ENCODE measurements around the gene KCNQ1.
A peak's percentile ranks its signal among the peaks of the same experiment; 100 is the strongest.

KCNQ1 gene

DNA sequence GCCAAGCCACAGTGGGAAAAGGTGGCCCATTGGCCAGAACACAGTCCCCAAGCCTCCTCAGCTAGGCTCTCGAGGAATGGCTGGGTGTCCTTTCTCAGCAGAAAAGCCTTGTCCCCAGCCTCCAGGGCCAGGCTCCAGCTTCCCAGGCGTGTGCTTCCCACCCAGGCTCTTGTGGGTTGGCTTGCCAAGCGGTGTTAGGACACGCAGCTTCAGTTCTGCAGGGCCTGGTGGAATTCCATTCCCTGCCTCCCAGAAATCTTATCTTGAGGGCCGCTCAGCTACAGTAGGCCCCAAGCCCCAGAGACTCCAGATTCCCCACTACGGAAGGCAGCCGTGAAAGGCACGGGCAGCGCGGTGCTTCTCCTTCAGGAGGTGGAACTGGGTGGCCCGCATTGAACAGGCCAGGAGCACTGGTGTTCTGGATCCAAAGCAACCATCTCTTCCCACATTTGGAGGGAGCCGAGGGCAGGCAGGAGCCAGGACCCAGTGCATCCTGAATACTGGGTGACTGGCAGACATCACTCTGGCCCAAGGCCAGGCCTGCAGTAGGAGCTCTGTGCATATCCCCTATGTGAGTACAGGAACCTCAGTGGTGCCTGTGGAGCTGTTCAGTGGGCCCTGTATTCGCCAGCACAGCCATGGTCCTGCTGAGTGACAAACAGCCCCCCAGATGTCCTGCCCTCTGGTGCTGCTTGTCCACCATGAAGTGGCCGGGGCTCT is 271.7 kb downstream of the KCNQ1 start:
- DNase-seq (ENCODE audit: low read depth) = peak; percentile 78

- no peak for DNase-seq (ENCODE audit: low read depth)
Measured at GRCh38 chr11:2717561-2718325, 272.9 kb downstream of the KCNQ1 start.

DNA sequence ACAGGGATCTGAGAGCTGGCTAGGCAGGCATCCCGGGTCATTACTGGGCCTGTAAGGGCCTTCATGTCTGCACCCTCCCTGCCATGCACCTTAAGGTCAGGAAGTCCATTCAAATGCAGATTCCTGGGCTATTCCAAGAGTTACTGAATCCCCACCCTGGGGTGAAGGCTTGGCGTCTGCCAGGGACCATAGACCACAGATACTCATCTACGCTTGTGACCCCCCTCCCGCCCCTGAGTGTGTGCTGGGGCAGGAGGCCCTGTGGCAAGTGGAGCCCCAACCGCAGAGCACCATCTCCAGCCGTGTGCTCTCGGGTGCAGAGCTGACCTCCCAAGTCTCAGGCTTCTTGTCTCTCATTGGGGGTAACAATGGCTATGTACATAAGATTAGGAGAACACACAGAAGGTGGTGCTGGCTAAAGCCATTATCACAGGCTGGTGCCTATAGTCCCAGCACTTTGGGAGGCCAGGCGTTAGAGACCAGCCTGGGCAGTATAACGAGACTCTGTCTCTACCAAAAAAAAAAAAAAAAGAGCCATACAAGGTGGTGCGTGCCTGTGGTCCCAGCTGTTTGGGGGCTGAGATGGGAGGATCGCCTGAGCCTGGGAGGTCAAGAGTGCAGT is 274.1 kb downstream of the KCNQ1 start:
- no peak for DNase-seq (ENCODE audit: low read depth)

DNA sequence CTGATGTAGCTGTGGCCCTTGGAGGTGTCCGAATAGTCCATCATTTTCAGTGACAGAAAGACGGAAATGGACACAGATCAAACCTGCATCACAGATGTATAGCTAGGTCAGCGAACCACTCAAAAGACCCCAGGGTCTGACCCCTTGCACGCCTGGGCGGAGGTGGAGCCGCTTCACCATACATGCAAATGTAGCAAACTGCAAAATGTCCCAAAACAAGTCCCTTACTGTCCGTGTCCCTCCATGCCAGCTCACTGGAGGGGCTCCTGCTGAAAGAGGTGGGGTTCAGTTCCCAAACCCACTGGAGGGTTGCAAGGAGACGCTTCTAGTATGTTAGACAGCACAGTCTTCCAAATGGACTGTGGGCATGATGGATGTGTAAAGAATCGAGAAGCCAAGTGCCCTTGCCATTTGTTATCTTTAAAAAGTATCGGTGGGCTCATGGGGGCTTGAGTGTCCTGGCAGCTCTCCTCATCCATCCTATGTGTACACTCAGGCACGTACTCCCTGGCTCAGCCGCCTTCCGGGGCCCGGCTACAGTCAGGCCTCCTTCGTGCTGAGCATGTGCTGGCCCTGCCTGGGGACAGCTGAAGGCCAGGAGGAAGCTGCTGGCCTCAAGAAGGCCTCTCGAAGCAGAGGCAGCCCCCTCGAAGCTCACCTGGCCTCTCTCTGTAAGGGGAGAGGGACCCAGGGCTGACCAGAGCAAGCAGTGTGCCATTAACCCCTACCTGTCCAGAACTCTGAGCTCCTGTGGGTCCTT is 275.2 kb downstream of the KCNQ1 start:
- no peak for DNase-seq (ENCODE audit: low read depth)

DNA sequence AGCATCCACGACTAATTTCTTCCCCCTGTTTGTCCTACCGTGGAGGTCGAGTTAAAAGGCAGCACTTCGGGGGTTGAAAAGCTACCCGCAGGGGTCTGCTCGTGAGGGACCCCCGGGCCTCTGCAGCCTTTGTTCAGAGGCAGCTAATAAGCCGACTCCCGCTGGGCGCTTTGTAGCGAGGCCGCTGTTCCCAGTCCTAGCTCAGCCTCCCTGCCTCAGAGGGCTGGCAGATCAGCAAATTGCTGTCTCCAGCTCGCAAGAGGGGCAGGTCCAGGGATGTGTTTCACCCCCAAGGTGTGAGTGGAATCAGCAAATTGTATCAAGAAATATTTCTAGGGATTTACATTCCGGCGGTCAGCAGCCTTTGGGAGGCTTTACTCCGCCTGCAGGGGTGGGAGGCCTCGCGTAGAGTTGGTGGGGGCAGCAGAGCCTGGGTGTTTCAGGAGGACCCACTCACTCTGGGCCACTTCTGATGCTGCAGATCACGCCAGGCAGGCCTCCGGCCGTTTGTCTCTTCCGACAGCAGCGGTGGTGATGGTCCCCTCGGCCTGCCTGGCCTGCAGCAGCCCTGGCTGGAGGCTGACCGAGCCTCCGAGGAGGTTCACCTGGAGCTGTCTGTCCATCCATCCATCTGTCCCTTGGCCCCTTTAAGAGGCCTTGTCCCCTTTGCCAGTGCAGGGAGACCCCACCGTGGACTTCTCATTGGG is 276.6 kb downstream of the KCNQ1 start:
- DNase-seq (ENCODE audit: low read depth) = no peak

DNA sequence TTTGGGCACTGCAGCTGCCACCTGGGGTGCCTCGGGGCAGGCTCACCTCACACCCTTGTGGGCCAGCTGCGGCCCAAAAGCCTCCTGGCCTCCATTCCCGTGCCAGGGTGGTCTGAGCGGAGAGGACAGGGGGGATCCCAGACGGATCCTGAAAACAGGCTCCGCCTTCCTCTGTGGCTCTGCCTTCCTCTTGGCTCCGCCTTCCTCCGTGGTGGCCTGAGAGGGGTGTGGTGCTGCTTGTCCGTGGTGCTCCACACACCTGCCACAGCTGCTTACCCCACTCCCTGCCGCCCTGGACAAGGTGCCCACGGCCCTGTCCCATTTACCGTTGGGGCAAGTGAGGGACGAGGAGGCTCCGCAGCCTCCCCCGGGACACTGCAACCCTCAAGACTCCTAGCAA is 278.1 kb downstream of the KCNQ1 start:
- no peak for DNase-seq (ENCODE audit: low read depth)

GRCh38 chr11:2724104-2724503 is 279.3 kb downstream of the KCNQ1 start:
- DNase-seq (ENCODE audit: low read depth) = no peak

DNA sequence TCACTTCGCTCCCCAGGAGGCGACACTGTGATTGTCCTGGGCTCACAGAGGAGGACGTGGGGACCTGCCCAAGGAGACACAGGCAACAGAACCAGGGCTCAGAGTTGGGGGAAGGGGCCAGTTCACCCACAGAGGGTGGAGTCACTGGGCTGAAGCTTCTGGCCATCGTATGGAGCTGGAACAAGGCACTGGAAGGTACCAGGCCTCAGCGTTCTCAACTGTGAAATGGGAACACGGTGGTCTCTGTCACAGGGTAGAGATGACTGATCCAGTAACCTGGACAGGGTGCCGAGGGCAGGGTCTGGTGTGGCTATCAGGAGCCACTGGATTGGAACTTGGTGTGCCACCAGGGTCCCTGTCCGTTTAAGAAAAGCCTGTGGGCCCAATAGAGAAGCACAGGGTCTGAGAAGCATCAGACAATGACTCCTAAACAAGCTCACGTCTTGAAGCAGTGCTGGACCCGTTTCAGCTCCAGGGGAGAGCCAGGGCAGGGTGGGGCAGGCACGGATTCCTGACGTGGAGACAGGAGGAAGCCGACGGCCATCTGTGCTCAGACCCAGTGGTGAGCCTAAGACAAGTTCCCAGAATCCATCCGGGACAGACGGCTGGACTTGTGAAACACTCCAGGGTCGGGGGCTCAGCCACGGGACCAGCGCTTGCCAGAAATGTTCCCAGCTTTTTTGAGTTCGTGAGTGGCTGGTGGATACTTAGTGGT is 280.0 kb downstream of the KCNQ1 start:
- DNase-seq (ENCODE audit: low read depth) = peak; percentile 27

GRCh38 chr11:2725368-2726300 is 280.8 kb downstream of the KCNQ1 start:
- peak; percentile 82 for DNase-seq (ENCODE audit: low read depth)

- peak; percentile 17 for DNase-seq (ENCODE audit: low read depth)
Measured at GRCh38 chr11:2726964-2727363, 282.2 kb downstream of the KCNQ1 start.

DNA sequence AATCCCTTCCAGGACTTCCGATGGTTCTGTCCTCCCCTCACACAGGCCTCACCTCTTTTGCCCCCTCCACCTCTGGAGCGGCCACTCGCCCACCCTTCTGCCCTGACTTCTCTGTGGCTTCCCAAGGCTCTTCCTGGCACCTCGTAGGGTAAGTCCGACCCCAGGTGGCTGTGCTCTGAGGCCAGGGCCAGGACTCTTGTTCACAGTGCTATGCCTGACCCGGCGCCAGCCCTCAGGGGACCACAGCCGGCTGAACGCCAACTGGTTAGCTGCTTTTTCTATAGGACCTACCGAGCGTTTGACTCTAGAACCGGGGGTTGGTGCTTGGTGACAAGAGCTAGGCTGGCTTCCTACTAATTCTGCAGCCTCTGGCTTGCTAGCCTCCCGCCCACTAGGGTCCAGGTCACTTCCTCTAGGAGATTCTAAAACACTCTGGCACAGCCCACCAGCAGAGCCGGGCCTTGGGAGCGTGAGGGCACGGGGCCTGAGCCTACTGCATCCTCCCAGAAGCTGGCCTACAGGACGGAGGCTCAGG is 283.4 kb downstream of the KCNQ1 start:
- no peak for DNase-seq (ENCODE audit: low read depth)

DNA sequence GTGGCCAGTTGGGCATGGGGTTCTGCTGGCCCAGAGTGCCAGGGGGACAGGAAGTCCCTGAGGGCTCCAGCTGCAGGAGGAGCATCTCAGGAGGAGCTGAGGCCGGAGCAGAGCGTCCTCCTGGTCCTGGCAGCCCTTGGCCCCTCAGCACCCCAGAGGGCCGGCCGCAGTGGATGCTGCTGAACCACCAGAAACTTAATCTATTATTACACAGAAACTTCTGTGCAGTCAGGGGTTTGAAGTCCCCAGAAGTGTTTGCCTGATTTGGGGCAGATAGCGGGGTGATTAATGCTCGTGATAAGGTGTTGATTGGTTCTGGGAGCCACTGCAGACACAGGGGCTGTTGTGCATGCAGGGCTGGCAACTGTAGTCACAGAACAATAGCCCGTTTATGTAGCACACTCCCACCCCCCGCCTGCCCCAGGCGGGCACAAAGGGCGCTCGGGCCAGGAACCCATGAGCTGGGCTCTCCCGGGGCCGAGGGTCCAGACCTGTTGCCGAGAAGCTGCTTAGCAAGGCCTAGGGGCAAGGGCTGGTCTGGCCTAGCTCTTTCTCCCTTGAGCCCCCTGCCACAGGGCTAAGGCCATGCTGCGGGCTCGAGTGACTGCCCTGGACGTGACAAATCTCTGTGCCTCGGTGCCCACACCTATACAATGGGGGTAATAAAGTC is 284.0 kb downstream of the KCNQ1 start:
- DNase-seq (ENCODE audit: low read depth) = no peak

DNA sequence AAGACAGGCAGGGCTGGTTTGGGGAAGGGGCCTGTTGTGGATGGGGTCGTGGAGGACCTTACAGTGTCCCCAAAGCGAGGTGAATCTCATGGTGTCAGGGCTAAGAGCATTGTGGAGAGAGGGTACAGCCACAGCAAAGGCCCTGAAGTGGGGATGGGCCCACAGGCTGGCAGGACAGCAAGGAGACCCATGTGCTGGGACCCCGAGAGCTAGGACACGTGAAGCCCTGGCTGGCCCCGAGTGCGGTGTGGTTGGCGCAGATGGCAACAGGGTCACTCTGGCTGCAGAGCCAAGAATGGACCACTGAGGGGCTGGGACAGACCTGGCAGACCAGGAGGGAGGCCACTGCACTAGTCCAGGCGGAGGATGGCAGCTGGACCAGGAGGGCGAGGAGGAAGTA is 285.0 kb downstream of the KCNQ1 start:
- no peak for DNase-seq (ENCODE audit: low read depth)

DNA sequence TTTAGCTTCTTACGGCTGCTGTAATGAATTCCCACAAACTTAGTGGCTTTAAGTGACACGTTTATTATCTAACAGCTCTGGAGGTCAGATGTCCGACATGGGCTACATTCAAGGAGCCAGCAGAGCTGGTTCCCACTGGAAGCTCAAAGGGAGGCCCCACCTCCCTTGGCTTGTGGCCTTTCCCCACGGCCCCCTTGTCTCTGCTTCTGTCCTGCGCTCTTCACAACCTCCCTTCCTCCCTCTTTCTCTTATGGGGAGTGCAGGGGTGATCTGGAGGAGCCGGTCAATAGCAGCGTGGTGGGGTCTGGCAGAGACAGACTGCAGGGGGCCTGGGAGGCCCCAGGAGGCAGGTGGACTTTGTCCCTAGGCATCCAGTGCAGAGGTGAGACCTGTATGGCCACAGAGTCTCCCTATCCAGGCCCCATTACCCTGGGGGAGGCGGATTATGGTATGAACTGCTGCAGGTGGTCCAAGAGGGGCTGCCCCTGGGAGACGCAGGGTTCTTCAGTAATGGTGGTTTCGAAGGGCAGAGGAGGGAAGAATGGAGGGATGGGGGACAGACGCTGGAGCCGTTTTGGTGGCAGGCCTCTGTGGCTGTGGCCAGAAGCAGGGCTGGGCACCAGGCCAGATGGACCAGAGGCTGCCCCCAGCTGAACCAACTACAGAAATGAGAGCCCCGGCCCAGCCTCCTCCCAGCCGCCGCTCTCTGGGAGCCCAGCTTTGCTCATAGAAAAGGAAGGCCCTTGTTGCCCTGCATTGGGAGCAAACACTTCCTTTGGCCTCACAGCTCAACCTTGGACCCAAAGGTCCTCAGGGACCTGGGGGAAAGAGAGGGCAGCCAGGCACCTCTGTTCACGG is 285.7 kb downstream of the KCNQ1 start:
- DNase-seq (ENCODE audit: low read depth) = no peak

DNA sequence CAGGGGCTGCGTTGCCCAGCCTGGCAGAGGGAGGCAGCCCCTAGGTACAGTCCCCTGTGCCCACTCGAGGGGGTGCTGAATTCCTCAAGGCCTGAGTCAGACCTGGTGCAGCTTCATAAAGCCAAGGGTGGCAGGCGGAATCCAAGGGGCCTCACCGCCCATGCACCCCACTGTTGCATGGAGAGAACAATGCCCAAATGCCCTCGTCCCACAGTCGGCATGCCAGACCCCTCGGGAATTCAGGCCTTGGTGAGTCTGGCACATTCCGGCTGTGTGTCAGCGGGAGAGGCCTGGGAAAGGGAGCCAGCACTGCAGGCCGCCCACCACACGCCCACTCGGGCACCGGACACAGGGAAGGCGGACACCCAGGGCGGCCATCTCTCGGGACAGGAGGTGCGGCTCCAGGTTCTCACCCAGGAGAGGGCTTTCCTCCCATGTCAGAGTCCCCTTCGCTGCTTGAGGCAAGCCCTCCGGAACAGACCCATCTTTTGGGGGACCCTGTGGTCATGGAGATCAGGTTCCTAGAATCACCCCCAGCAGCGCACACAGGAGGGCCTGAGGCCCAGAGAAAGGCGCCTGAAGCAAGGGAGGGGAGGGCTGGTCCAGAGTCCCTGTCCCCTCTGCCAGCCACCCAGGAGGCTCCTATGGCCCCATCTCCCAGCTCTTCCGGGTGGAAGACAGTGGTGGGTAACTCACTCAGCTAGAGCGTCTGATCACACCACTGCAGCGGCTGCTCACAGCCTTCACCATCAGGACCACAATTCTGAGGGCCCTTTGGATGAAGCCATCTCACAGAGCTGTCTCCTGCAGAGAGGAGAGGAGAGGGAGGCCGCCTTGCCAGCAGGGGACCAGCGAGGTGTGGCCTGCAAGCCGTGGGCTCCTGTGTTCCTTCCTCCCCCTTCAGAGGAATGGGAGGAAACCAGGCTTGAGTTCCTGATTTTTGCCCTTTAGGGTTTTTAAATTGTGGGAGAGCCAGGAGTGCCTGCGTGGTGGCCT is 286.6 kb downstream of the KCNQ1 start:
- DNase-seq (ENCODE audit: low read depth) = no peak

GRCh38 chr11:2732261-2732939 is 287.6 kb downstream of the KCNQ1 start:
- no peak for DNase-seq (ENCODE audit: low read depth)
